Activated CD8-positive, alpha-beta memory T cell treated with anti-CD3 and anti-CD28 coated beads, Interleukin-2, amount 10 ng/mL, durations not matched to agents 7 days and 5 days (primary cell): Measurements from ENCODE around the gene PLXDC2. TPM values are rescaled to one million over a fixed set of nuclear protein-coding genes. Genes with fewer than 3 reads are reported as not detected.

Source experiments
- ATAC-seq: fragments of 150-1000 bp; cut with Tn5 transposase; one replicate; pipeline ENCODE4 v1.10.0; 2021; ENCODE audit warnings: moderate library complexity
- CTCF ChIA-PET: fragments of 350-600 bp; sonication (Branson Sonifier 250); formaldehyde crosslinking; loops from one replicate; lab custom pipeline; 2021; ENCODE audit warnings: antibody characterized with exemption; lab: Charles Lee
- DNase-seq: peaks from one replicate; pipeline ENCODE4 v3.0.0-alpha.2; 2020
- H3K27ac Mint-ChIP-seq: one replicate; pipeline ENCODE4 v1.8.0; 2021; ENCODE audit warnings: mild to moderate bottlenecking, mixed read lengths
- H3K27me3 Mint-ChIP-seq: one replicate; pipeline ENCODE4 v1.8.0; 2021; ENCODE audit warnings: mixed read lengths
- H3K36me3 Mint-ChIP-seq: one replicate; pipeline ENCODE4 v1.8.0; 2021; ENCODE audit warnings: mild to moderate bottlenecking, mixed read lengths
- H3K4me1 Mint-ChIP-seq: one replicate; pipeline ENCODE4 v1.8.0; 2021; ENCODE audit warnings: mixed read lengths
- H3K4me3 Mint-ChIP-seq: one replicate; pipeline ENCODE4 v1.8.0; 2021; ENCODE audit warnings: mild to moderate bottlenecking, moderate library complexity, mixed read lengths
- H3K9me3 Mint-ChIP-seq: one replicate; pipeline ENCODE4 v1.8.0; 2022; ENCODE audit warnings: low read depth, mixed read lengths
- total RNA-seq, 2 experiments: library from RNA; stranded (reverse); gene quantifications; one replicate each; pipeline ENCODE4 v1.2.3, GENCODE V29; 2021

Gene PLXDC2
- total RNA-seq, 2 experiments from 2014 or later = 0.05 TPM; not detected in 1

- Mint-ChIP-seq H3K4me1 (no peaks in the 10 kb centered on the region), H3K27me3 (no peaks in the 10 kb centered on the region), H3K9me3 (peaks cover 8% of the 10 kb centered on the region), H3K27ac (no peak overlapping the region), H3K36me3 (no peaks in the 10 kb centered on the region), H3K4me3 (no peak overlapping the region)
- DNase-seq (no peak), ATAC-seq (no peak)
- CTCF ChIA-PET = no interaction called here
These were observed 440.7 kb downstream of the PLXDC2 start for GRCh38 chr10:20256969-20257368.

DNA sequence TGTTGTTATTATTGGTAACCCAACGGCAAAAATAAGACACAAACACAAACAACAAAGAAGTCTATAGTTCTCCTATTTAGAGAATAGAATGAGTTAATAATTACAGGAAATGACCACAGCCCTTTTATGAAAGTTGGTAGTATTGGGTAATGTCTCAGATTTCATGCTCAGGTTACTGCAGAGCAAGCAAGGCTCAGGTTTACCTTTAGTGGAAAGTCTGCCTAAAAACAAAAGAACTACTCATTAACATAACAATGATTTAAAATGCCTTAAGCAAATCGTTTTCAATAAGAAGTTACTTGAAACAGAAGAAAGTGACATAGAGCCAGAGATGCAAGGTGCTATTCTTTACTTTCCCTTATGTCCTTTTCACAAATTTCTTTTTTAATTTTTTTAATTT is 441.2 kb downstream of the PLXDC2 start:
- Mint-ChIP-seq H3K27ac (no peak overlapping the region), H3K9me3 (peaks cover 8% of the 10 kb centered on the region), H3K36me3 (no peaks in the 10 kb centered on the region), H3K27me3 (no peaks in the 10 kb centered on the region), H3K4me3 (no peak overlapping the region), H3K4me1 (no peaks in the 10 kb centered on the region)
- CTCF ChIA-PET = no interaction called here
- DNase-seq (no peak), ATAC-seq (no peak)

GRCh38 chr10:20265146-20265545 is 448.9 kb downstream of the PLXDC2 start:
- Mint-ChIP-seq H3K4me3 (no peak overlapping the region), H3K27ac (no peak overlapping the region), H3K4me1 (no peaks in the 10 kb centered on the region), H3K27me3 (no peaks in the 10 kb centered on the region), H3K36me3 (no peaks in the 10 kb centered on the region), H3K9me3 (peaks cover 12% of the 10 kb centered on the region)
- CTCF ChIA-PET = no interaction called here
- ATAC-seq (no peak), DNase-seq (no peak)

- CTCF ChIA-PET = no interaction called here
- peaks cover 15% of the 10 kb centered on the region for H3K9me3 Mint-ChIP-seq
- DNase-seq (no peak), ATAC-seq (no peak)
- H3K36me3 Mint-ChIP-seq = no peaks in the 10 kb centered on the region
- no peak overlapping the region for H3K4me3 Mint-ChIP-seq
- H3K4me1 Mint-ChIP-seq = no peaks in the 10 kb centered on the region
- no peak overlapping the region for H3K27ac Mint-ChIP-seq
- H3K27me3 Mint-ChIP-seq = no peaks in the 10 kb centered on the region
These were observed 451.5 kb downstream of the PLXDC2 start for GRCh38 chr10:20267734-20268133.

DNA sequence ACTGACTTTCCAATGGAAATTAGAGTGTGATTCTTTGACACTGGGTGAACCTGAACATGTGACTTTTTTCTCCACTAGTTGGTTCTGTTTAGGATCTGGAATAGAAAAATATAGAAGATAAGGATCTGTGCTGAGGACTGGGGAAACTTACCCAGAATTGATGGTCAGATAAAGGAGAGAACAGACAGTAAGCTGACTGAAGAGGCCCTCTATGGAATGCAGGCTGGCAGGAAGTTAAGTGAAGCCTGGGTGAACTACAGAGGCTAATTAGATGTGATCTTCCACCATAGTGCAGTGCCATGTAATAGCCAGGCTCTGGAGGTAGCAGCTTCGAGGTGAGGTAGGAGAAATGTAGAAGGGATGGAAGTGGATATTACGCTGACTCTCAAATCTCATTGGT is 455.3 kb downstream of the PLXDC2 start:
- Mint-ChIP-seq H3K4me3 (no peak overlapping the region), H3K4me1 (no peaks in the 10 kb centered on the region), H3K27ac (no peak overlapping the region), H3K36me3 (no peaks in the 10 kb centered on the region), H3K27me3 (no peaks in the 10 kb centered on the region), H3K9me3 (peaks cover 20% of the 10 kb centered on the region)
- ATAC-seq = no peak
- no peak for DNase-seq
- CTCF ChIA-PET = no interaction called here

DNA sequence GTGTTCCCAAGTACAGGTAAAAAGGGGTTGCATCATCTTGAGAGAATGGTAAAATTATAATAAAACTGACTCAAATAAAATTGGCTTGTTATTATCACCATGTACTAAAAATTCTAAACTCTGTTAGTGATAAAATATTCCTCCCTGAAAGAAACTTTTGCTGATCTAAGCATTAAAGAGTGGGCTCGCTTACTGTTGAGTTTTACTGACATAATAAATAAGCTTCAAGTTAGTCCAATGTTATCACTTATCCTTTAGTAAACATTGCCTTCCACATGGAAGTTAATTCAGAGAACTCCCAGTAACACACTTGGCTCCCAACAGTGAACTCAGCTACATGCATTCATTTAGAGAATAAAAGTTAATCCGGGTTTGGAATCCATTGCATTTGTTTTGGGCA is 456.4 kb downstream of the PLXDC2 start:
- DNase-seq (no peak), ATAC-seq (no peak)
- H3K9me3 Mint-ChIP-seq = peaks cover 20% of the 10 kb centered on the region
- H3K27me3 Mint-ChIP-seq = no peaks in the 10 kb centered on the region
- no peak overlapping the region for H3K27ac Mint-ChIP-seq
- CTCF ChIA-PET = no interaction called here
- no peaks in the 10 kb centered on the region for H3K4me1 Mint-ChIP-seq
- H3K36me3 Mint-ChIP-seq = no peaks in the 10 kb centered on the region
- no peak overlapping the region for H3K4me3 Mint-ChIP-seq

- no peak for DNase-seq
- Mint-ChIP-seq H3K27ac (no peak overlapping the region), H3K4me3 (no peak overlapping the region), H3K27me3 (no peaks in the 10 kb centered on the region), H3K36me3 (no peaks in the 10 kb centered on the region), H3K4me1 (no peaks in the 10 kb centered on the region), H3K9me3 (peaks cover 18% of the 10 kb centered on the region)
- ATAC-seq = no peak
- CTCF ChIA-PET = no interaction called here
These were observed 458.3 kb downstream of the PLXDC2 start for GRCh38 chr10:20274571-20274970.

GRCh38 chr10:20276127-20276979 is 460.1 kb downstream of the PLXDC2 start:
- Mint-ChIP-seq H3K4me3 (no peak overlapping the region), H3K36me3 (no peaks in the 10 kb centered on the region), H3K27ac (no peak overlapping the region), H3K9me3 (peaks cover 14% of the 10 kb centered on the region), H3K27me3 (no peaks in the 10 kb centered on the region), H3K4me1 (no peaks in the 10 kb centered on the region)
- CTCF ChIA-PET = no interaction called here
- DNase-seq (no peak), ATAC-seq (no peak)

GRCh38 chr10:20277820-20278219 is 461.6 kb downstream of the PLXDC2 start:
- CTCF ChIA-PET = no interaction called here
- DNase-seq = no peak
- H3K4me1 Mint-ChIP-seq = no peaks in the 10 kb centered on the region
- ATAC-seq = no peak
- peaks cover 14% of the 10 kb centered on the region for H3K9me3 Mint-ChIP-seq
- H3K27ac Mint-ChIP-seq = no peak overlapping the region
- no peak overlapping the region for H3K4me3 Mint-ChIP-seq
- no peaks in the 10 kb centered on the region for H3K36me3 Mint-ChIP-seq
- H3K27me3 Mint-ChIP-seq = no peaks in the 10 kb centered on the region

DNA sequence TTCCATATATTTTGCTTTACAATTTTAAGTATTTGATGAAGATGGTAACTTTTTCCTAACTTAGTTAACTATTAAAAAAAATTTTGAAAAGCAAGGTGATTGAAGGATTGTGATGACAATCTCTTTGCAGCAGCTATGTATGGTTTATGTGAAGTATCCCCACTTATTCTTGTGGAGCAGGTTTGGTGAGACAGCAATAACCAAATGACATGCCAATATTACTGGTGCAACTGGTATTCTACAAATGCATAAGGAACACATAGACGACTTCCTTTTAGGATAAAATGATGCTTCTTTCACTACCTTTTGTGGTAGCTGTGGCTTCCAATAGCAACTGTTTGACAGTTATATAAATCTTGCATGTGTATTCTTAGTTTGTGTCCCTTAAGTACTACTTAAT is 465.3 kb downstream of the PLXDC2 start:
- no peaks in the 10 kb centered on the region for H3K36me3 Mint-ChIP-seq
- no peak overlapping the region for H3K4me3 Mint-ChIP-seq
- H3K4me1 Mint-ChIP-seq = no peaks in the 10 kb centered on the region
- CTCF ChIA-PET = no interaction called here
- DNase-seq (no peak), ATAC-seq (no peak)
- no peak overlapping the region for H3K27ac Mint-ChIP-seq
- H3K9me3 Mint-ChIP-seq = peaks cover 12% of the 10 kb centered on the region
- no peaks in the 10 kb centered on the region for H3K27me3 Mint-ChIP-seq

- ATAC-seq = no peak
- no peak overlapping the region for H3K4me3 Mint-ChIP-seq
- no peak overlapping the region for H3K27ac Mint-ChIP-seq
- no peaks in the 10 kb centered on the region for H3K4me1 Mint-ChIP-seq
- peaks cover 4% of the 10 kb centered on the region for H3K9me3 Mint-ChIP-seq
- no peak for DNase-seq
- H3K36me3 Mint-ChIP-seq = no peaks in the 10 kb centered on the region
- H3K27me3 Mint-ChIP-seq = no peaks in the 10 kb centered on the region
- CTCF ChIA-PET = no interaction called here
These were observed 471.4 kb downstream of the PLXDC2 start for GRCh38 chr10:20287586-20287985.

DNA sequence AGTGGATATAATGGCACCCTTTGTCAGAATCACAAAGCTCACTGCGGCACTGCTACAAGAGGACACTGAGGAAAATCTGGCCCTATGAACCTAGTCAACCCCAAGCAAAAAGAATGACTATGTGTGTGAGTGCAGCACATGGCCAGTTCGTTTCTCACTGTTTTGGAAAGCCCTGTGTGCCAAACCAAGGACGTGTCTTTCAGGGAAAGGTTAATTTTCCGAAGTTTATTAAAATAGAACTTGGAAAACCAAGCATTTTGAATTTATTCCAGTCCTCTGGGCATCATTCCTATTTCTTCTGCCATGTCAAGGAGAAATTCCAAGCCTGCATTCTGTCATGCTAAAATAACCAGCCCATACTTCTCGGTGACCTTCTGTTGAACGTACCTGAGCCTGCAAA is 471.8 kb downstream of the PLXDC2 start:
- H3K4me1 Mint-ChIP-seq = no peaks in the 10 kb centered on the region
- no peak overlapping the region for H3K4me3 Mint-ChIP-seq
- peaks cover 2% of the 10 kb centered on the region for H3K9me3 Mint-ChIP-seq
- no peaks in the 10 kb centered on the region for H3K36me3 Mint-ChIP-seq
- ATAC-seq (no peak), DNase-seq (no peak)
- no peaks in the 10 kb centered on the region for H3K27me3 Mint-ChIP-seq
- CTCF ChIA-PET = no interaction called here
- no peak overlapping the region for H3K27ac Mint-ChIP-seq

- Mint-ChIP-seq H3K27ac (no peak overlapping the region), H3K27me3 (no peaks in the 10 kb centered on the region), H3K9me3 (no peaks in the 10 kb centered on the region), H3K4me3 (no peak overlapping the region), H3K36me3 (no peaks in the 10 kb centered on the region), H3K4me1 (no peaks in the 10 kb centered on the region)
- CTCF ChIA-PET = no interaction called here
- ATAC-seq (no peak), DNase-seq (no peak)
These were observed 473.0 kb downstream of the PLXDC2 start for GRCh38 chr10:20289070-20289828.

GRCh38 chr10:20298417-20298816 is 482.2 kb downstream of the PLXDC2 start:
- Mint-ChIP-seq H3K36me3 (no peaks in the 10 kb centered on the region), H3K4me3 (no peak overlapping the region), H3K4me1 (no peaks in the 10 kb centered on the region), H3K27ac (no peak overlapping the region), H3K9me3 (peaks cover 14% of the 10 kb centered on the region), H3K27me3 (no peaks in the 10 kb centered on the region)
- no peak for DNase-seq
- CTCF ChIA-PET = no interaction called here
- ATAC-seq = no peak
